Loucy (cell line): ENCODE data around the gene C1QTNF1.

Source experiments
- H2AFZ ChIP-seq: fragments of 200-600 bp; sonication (generic); 2 replicates; pipeline ENCODE4 v1.6.0; 2016; ENCODE audit warnings: antibody characterized with exemption, mild to moderate bottlenecking, low read length, moderate library complexity
- H3F3A ChIP-seq: fragments of 200-600 bp; 2 replicates; pipeline ENCODE4 v1.6.0; 2016; ENCODE audit warnings: antibody characterized with exemption, low read depth, mild to moderate bottlenecking
- H3K27me3 ChIP-seq: fragments of 200-600 bp; sonication (generic); 2 replicates; pipeline ENCODE4 v1.6.1; 2014; ENCODE audit warnings: low read length, mild to moderate bottlenecking; ENCODE audit not compliant: insufficient read depth, poor library complexity, severe bottlenecking
- H3K36me3 ChIP-seq: fragments of 200-600 bp; sonication (generic); 2 replicates; pipeline ENCODE4 v1.6.1; 2016; ENCODE audit warnings: low read length; ENCODE audit not compliant: insufficient read depth
- H3K4me1 ChIP-seq: fragments of 200-600 bp; sonication (generic); 2 replicates; pipeline ENCODE4 v1.5.1; 2014; ENCODE audit warnings: low read length, mild to moderate bottlenecking; ENCODE audit not compliant: insufficient read depth, poor library complexity, severe bottlenecking
- H3K4me2 ChIP-seq: fragments of 200-600 bp; sonication (generic); 2 replicates; pipeline ENCODE4 v1.6.0; 2014; ENCODE audit warnings: antibody characterized with exemption, low read length, low read depth, mild to moderate bottlenecking; ENCODE audit not compliant: poor library complexity, severe bottlenecking
- H3K4me3 ChIP-seq: fragments of 200-600 bp; sonication (generic); 2 replicates; pipeline ENCODE4 v1.5.1; 2014; ENCODE audit warnings: low read length, mild to moderate bottlenecking, mixed read lengths; ENCODE audit not compliant: poor library complexity, severe bottlenecking
- H3K79me2 ChIP-seq: fragments of 200-600 bp; sonication (generic); 2 replicates; pipeline ENCODE4 v1.6.1; 2014; ENCODE audit warnings: low read length; ENCODE audit not compliant: insufficient read depth
- H3K9ac ChIP-seq: fragments of 200-600 bp; sonication (generic); 2 replicates; pipeline ENCODE4 v1.6.0; 2014; ENCODE audit warnings: mild to moderate bottlenecking, low read depth, low read length, moderate library complexity; ENCODE audit not compliant: poor library complexity, severe bottlenecking
- H3K9me2 ChIP-seq: fragments of 200-600 bp; sonication (generic); replicated peaks from 2 replicates; pipeline ENCODE4 v1.6.1; 2016; ENCODE audit warnings: low read depth, low read length, mixed read lengths
- H3K9me3 ChIP-seq: fragments of 200-600 bp; sonication (generic); 2 replicates; pipeline ENCODE4 v1.6.1; 2014; ENCODE audit warnings: mild to moderate bottlenecking, antibody characterized with exemption, low read length, low read depth; ENCODE audit not compliant: insufficient read depth
- H4K20me1 ChIP-seq: fragments of 200-600 bp; sonication (generic); 2 replicates; pipeline ENCODE4 v1.6.0; 2014; ENCODE audit warnings: antibody characterized with exemption, low read length, mild to moderate bottlenecking; ENCODE audit not compliant: insufficient read depth, poor library complexity, severe bottlenecking
- CTCF ChIP-seq: fragments of 200-600 bp; sonication (generic); conservative IDR thresholded peaks from 2 replicates; pipeline ENCODE4 v1.5.1; 2014; ENCODE audit warnings: mild to moderate bottlenecking, antibody characterized with exemption, low read length
- EZH2phosphoT487 ChIP-seq: fragments of 200-600 bp; IDR thresholded peaks from 2 replicates; pipeline ENCODE4 v1.6.1; 2018; ENCODE audit warnings: antibody characterized with exemption, mild to moderate bottlenecking, moderate library complexity, borderline replicate concordance

C1QTNF1 gene

GRCh38 chr17:79089720-79090442 is 65.9 kb downstream of the C1QTNF1 start:
- Histone ChIP-seq H3K27me3 (no peaks in the 10 kb centered on the region), H3K4me1 (no peaks in the 10 kb centered on the region), H2AFZ (no peak overlapping the region), H3K9me3 (no peaks in the 10 kb centered on the region), H3K36me3 (no peaks in the 10 kb centered on the region), H3K9me2 (no peaks in the 10 kb centered on the region), H3K4me2 (no peak overlapping the region), H3K4me3 (no peak overlapping the region), H3K9ac (no peak overlapping the region), H3F3A (no peaks in the 10 kb centered on the region), H4K20me1 (no peaks in the 10 kb centered on the region), H3K79me2 (no peaks in the 10 kb centered on the region)
- no peak for TF ChIP-seq CTCF
- no peak for TF ChIP-seq EZH2phosphoT487

- Histone ChIP-seq H3K4me3 (no peak overlapping the region), H3K9ac (no peak overlapping the region), H3K4me1 (no peaks in the 10 kb centered on the region), H3K4me2 (no peak overlapping the region), H3K27me3 (no peaks in the 10 kb centered on the region), H3K79me2 (no peaks in the 10 kb centered on the region), H2AFZ (no peak overlapping the region), H3K9me3 (no peaks in the 10 kb centered on the region), H3K36me3 (no peaks in the 10 kb centered on the region), H4K20me1 (no peaks in the 10 kb centered on the region), H3F3A (no peaks in the 10 kb centered on the region), H3K9me2 (no peaks in the 10 kb centered on the region)
- no peak for TF ChIP-seq CTCF
- TF ChIP-seq EZH2phosphoT487 = no peak
Measured at GRCh38 chr17:79090443-79091225, 66.7 kb downstream of the C1QTNF1 start.

- Histone ChIP-seq H3K9ac (no peak overlapping the region), H3K36me3 (no peaks in the 10 kb centered on the region), H3K4me2 (no peak overlapping the region), H3K27me3 (no peaks in the 10 kb centered on the region), H2AFZ (no peak overlapping the region), H3K4me1 (no peaks in the 10 kb centered on the region), H3F3A (no peaks in the 10 kb centered on the region), H3K79me2 (no peaks in the 10 kb centered on the region), H3K9me2 (no peaks in the 10 kb centered on the region), H3K9me3 (no peaks in the 10 kb centered on the region), H4K20me1 (no peaks in the 10 kb centered on the region), H3K4me3 (no peak overlapping the region)
- TF ChIP-seq CTCF (no peak), EZH2phosphoT487 (no peak)
Measured at GRCh38 chr17:79091226-79091670, 67.3 kb downstream of the C1QTNF1 start.
